OCI-LY7 (cell line): ENCODE data around the gene HMGA1. TPM values are rescaled to one million over a fixed set of nuclear protein-coding genes. Genes with fewer than 3 reads are reported as not detected.

Experiments used
- BruUV-seq: library from RNA; stranded (reverse); fragments of 400-500 nt; replicated peaks from 2 replicates; lab custom pipeline; 2021; lab: Mats Ljungman, UMichigan
- CTCF ChIA-PET: fragments of 300-600 bp; sonication (Branson Sonifier 250); formaldehyde crosslinking; loops from one replicate; lab custom pipeline; 2022; ENCODE audit warnings: antibody characterized with exemption; ENCODE audit not compliant: unreplicated experiment; lab: Charles Lee
- POLR2A ChIA-PET: fragments of 300-600 bp; sonication (Branson Sonifier 250); formaldehyde crosslinking; loops from one replicate; lab custom pipeline; 2022; ENCODE audit warnings: antibody characterized with exemption; lab: Charles Lee
- DNase-seq: peaks from one replicate; pipeline ENCODE4 v3.0.0-alpha.2; 2015; ENCODE audit warnings: low spot score
- H2AFZ ChIP-seq: fragments of 200-600 bp; sonication (generic), shearing (Covaris generic); 2 replicates; pipeline ENCODE4 v1.6.1; 2014; ENCODE audit warnings: mild to moderate bottlenecking, antibody characterized with exemption, low read length, moderate library complexity
- H3K27ac ChIP-seq: fragments of 200-600 bp; sonication (generic); 2 replicates; pipeline ENCODE4 v1.5.1; 2014; ENCODE audit warnings: mixed run types, low read depth, mild to moderate bottlenecking, moderate library complexity, low read length, inconsistent platforms; ENCODE audit not compliant: poor library complexity, severe bottlenecking
- H3K36me3 ChIP-seq: fragments of 200-600 bp; sonication (generic); 2 replicates; pipeline ENCODE4 v1.6.1; 2014; ENCODE audit warnings: mild to moderate bottlenecking, antibody characterized with exemption, low read length, moderate library complexity, mixed read lengths; ENCODE audit not compliant: insufficient read depth
- H3K4me1 ChIP-seq: fragments of 200-600 bp; sonication (generic); 2 replicates; pipeline ENCODE4 v1.5.1; 2014; ENCODE audit warnings: mild to moderate bottlenecking, low read length; ENCODE audit not compliant: insufficient read depth, poor library complexity, severe bottlenecking
- H3K4me2 ChIP-seq: fragments of 200-600 bp; sonication (generic); 2 replicates; pipeline ENCODE4 v1.6.1; 2014; ENCODE audit warnings: mild to moderate bottlenecking, low read length
- H3K4me3 ChIP-seq: fragments of 200-600 bp; sonication (generic); 2 replicates; pipeline ENCODE4 v1.5.1; 2014; ENCODE audit warnings: mild to moderate bottlenecking, low read depth, low read length; ENCODE audit not compliant: poor library complexity, severe bottlenecking
- H3K79me2 ChIP-seq: fragments of 200-600 bp; sonication (generic); 2 replicates; pipeline ENCODE4 v1.6.1; 2016; ENCODE audit warnings: low read depth, mild to moderate bottlenecking, low read length, moderate library complexity, mixed read lengths; ENCODE audit not compliant: insufficient read depth
- H3K9me2 ChIP-seq: fragments of 200-600 bp; sonication (generic); 2 replicates; pipeline ENCODE4 v1.6.1; 2016; ENCODE audit warnings: mild to moderate bottlenecking, low read length, mixed read lengths; ENCODE audit not compliant: insufficient read depth
- H3K9me3 ChIP-seq: fragments of 200-600 bp; sonication (generic); 2 replicates; pipeline ENCODE4 v1.6.1; 2014; ENCODE audit warnings: mild to moderate bottlenecking, mixed run types, low read length, mixed read lengths
- H4K20me1 ChIP-seq: fragments of 200-600 bp; sonication (generic); 2 replicates; pipeline ENCODE4 v1.6.1; 2014; ENCODE audit warnings: mild to moderate bottlenecking, antibody characterized with exemption, low read length, moderate library complexity, mixed read lengths; ENCODE audit not compliant: insufficient read depth
- EZH2phosphoT487 ChIP-seq: fragments of 200-600 bp; sonication (generic); IDR thresholded peaks from 2 replicates; pipeline ENCODE4 v1.6.1; 2018; ENCODE audit warnings: low read depth, borderline replicate concordance, mild to moderate bottlenecking, mixed run types, antibody characterized with exemption, low read length, moderate library complexity, mixed read lengths
- intact Hi-C: fragments of 100-400 bp; cut with micrococcal nuclease; formaldehyde crosslinking; loops from one replicate; pipeline ENCODE4 v1.10.0; 2022; ENCODE audit not compliant: unreplicated experiment
- total RNA-seq, 2 experiments: library from RNA; depleted of rRNA in 1 of 2; stranded (reverse); fragments of >200 nt in 1 of 2; shearing (Covaris generic) in 1 of 2; gene quantifications; 2 replicates each; pipeline ENCODE4 v1.2.3, GENCODE V29; 2014 to 2022
- TF ChIP-seq, protein P1 (sequence below): fragments of 200-600 bp; sonication (generic); conservative IDR thresholded peaks from 2 replicates; pipeline ENCODE4 v1.5.1; 2014; ENCODE audit warnings: mild to moderate bottlenecking, antibody characterized with exemption, low read length, moderate library complexity, mixed read lengths

HMGA1 gene
- total RNA-seq, 2 experiments from 2014 or later = 435 to 764 TPM

DNA sequence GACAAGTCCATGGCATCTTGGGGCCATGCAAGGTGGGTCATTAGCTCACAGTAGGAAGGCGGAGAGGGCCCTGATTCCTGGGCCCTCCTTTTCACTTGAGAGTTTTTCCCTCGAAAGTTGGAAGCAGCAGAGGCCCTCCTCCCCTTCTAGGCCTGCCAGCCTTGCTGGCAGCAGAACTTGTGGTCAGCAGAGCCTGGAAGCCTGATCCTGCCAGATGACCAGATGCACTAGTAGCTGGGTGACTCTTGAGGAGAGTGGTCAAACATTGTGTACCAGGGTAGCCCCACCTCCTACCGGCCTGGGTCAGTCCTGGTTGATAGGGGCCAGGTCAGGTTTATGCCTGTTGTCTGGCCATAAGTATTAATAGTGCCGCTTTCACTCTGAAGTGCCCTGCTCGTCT lies 3.8 kb upstream of the HMGA1 start:
- peaks cover 24% of the 10 kb centered on the region for H3K4me1 ChIP-seq
- no peaks in the 10 kb centered on the region for H3K9me3 ChIP-seq
- peaks cover 5% of the 10 kb centered on the region for H3K36me3 ChIP-seq
- no peak overlapping the region for H3K4me2 ChIP-seq
- TF ChIP-seq, protein P1, sequence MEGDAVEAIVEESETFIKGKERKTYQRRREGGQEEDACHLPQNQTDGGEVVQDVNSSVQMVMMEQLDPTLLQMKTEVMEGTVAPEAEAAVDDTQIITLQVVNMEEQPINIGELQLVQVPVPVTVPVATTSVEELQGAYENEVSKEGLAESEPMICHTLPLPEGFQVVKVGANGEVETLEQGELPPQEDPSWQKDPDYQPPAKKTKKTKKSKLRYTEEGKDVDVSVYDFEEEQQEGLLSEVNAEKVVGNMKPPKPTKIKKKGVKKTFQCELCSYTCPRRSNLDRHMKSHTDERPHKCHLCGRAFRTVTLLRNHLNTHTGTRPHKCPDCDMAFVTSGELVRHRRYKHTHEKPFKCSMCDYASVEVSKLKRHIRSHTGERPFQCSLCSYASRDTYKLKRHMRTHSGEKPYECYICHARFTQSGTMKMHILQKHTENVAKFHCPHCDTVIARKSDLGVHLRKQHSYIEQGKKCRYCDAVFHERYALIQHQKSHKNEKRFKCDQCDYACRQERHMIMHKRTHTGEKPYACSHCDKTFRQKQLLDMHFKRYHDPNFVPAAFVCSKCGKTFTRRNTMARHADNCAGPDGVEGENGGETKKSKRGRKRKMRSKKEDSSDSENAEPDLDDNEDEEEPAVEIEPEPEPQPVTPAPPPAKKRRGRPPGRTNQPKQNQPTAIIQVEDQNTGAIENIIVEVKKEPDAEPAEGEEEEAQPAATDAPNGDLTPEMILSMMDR = no peak
- TF ChIP-seq EZH2phosphoT487 = no peak
- intact Hi-C loops = loop anchor here (10.0 kb wide), 1 partner anchor 442 kb away; no protein-coding TSS in a partner anchor
- ChIA-PET POLR2A (no interaction called here), CTCF (no interaction called here)
- no peak for DNase-seq
- no peak overlapping the region for H3K4me3 ChIP-seq
- no peaks in the 10 kb centered on the region for H4K20me1 ChIP-seq
- BruUV-seq = no TSS peak
- no peaks in the 10 kb centered on the region for H3K9me2 ChIP-seq
- no peak overlapping the region for H2AFZ ChIP-seq
- H3K27ac ChIP-seq = no peak overlapping the region
- peaks cover 13% of the 10 kb centered on the region for H3K79me2 ChIP-seq

GRCh38 chr6:34233867-34234266 lies 2.8 kb upstream of the HMGA1 start:
- Histone ChIP-seq H3K79me2 (peaks cover 23% of the 10 kb centered on the region), H3K9me3 (no peaks in the 10 kb centered on the region), H2AFZ (no peak overlapping the region), H3K4me2 (no peak overlapping the region), H3K27ac (no peak overlapping the region), H3K9me2 (no peaks in the 10 kb centered on the region), H3K4me1 (peaks cover 22% of the 10 kb centered on the region), H3K4me3 (no peak overlapping the region), H3K36me3 (peaks cover 14% of the 10 kb centered on the region), H4K20me1 (peaks cover 6% of the 10 kb centered on the region)
- no peak for TF ChIP-seq EZH2phosphoT487
- TF ChIP-seq, protein P1 = no peak
- CTCF ChIA-PET = no interaction called here
- intact Hi-C loops = loop anchor here (10.0 kb wide), 1 partner anchor 441 kb away; no protein-coding TSS in a partner anchor
- no TSS peak for BruUV-seq
- no peak for DNase-seq
- POLR2A ChIA-PET = interaction anchor here (0.8 kb wide), 2 partner anchors 10 to 200 kb away, joined by 3 to 4 read pairs; no protein-coding TSS in a partner anchor

GRCh38 chr6:34234667-34235306 lies 1.9 kb upstream of the HMGA1 start:
- POLR2A ChIA-PET = no interaction called here
- BruUV-seq = no TSS peak
- peaks cover 27% of the 10 kb centered on the region for H3K4me1 ChIP-seq
- peak overlapping the region; percentile 82 for H3K4me3 ChIP-seq
- no peak for TF ChIP-seq EZH2phosphoT487
- TF ChIP-seq, protein P1 = no peak
- H3K9me2 ChIP-seq = no peaks in the 10 kb centered on the region
- no peak for DNase-seq
- no peak overlapping the region for H3K27ac ChIP-seq
- no peak overlapping the region for H2AFZ ChIP-seq
- H4K20me1 ChIP-seq = peaks cover 15% of the 10 kb centered on the region
- intact Hi-C loops = loop anchor here (10.0 kb wide), 1 partner anchor 440 kb away; no protein-coding TSS in a partner anchor
- no peaks in the 10 kb centered on the region for H3K9me3 ChIP-seq
- H3K36me3 ChIP-seq = peaks cover 23% of the 10 kb centered on the region
- peak overlapping the region; percentile 99; the same call in 1 of the 2 replicates for H3K4me2 ChIP-seq
- CTCF ChIA-PET = no interaction called here
- peaks cover 32% of the 10 kb centered on the region for H3K79me2 ChIP-seq
